Cardiac septum (tissue), 1 donor: ENCODE data around the gene TPO. TPM values are rescaled to one million over a fixed set of nuclear protein-coding genes. Genes with fewer than 3 reads are reported as not detected.
"Not testable (repeated sequence)": the region's sequence is repeated elsewhere in the genome, so short reads cannot be mapped to it uniquely, and the experiment has no call there.

Experiments used
- DNase-seq: peaks from one replicate; pipeline ENCODE4 v3.0.0-alpha.2; 2020; ENCODE audit warnings: low spot score
- intact Hi-C: fragments of 100-400 bp; cut with DNase I; formaldehyde crosslinking; loops from one replicate; pipeline ENCODE4 v1.14.0; 2022
- total RNA-seq: library from RNA; stranded (reverse); fragmentation: NEBNext Ultra II Directional; extraction: Animal tissue kit (Norgen Biotek cat#: 25700); gene quantifications from one replicate; pipeline ENCODE4 v1.2.1, GENCODE V29; 2021
- donor health status: DM: no; HTN: no; CAD: no.

TPO gene
- total RNA-seq, 1 donor from 2014 or later: 11.8 TPM

DNA sequence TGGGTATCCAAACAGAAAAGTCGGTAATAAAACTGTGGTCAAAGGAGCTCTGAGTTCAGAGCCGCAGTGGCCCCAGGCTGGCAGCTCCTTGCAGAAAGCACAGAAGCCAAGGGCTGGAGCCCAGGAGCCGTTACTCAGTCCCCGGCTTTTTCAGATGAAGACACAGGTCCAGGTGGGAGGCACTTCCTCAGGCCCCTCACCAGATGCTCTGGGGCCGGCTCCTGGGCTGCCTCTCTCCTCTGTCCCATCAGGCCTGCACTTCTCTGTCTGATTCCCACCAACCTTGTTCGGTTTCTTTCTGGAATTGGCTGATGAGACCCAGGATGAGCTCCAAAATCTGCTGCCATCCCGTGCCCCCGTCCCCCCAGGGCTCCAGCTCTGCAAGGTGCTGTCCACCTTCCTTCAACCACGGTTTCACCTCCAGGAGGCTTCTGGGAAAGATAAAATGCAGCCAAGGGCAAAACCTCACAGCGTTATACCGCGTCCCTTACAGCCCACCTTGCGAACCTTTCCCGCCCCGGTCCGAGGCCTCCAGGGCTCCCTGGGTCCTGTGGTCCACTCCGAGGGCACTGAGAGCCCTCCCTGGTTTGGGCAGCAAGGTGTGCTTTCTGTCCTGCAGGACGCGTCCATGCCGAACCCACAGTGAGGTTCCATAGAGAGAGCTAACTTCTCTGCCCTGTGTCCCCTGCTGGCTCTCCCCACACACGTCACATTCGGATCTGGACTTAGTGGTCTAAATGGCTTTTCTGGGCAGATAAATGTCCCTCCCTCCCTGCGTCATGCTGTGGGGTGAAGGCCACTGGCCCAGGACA lies 102.9 kb downstream of the TPO start:
- intact Hi-C loops: no loop called here
- DNase-seq: peak; percentile 65

DNA sequence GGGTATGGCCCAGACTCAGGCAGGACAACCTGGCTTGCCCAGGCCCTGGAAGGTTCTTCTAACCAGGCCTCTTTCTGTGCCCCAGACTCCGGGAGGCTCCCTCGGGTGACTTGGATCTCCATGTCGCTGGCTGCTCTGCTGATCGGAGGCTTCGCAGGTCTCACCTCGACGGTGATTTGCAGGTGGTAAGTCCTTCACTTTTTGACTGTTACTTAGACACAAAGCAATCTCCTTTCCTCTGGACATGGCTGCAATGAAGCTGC lies 103.5 kb downstream of the TPO start:
- DNase-seq: peak; percentile 75
- intact Hi-C loops: no loop called here

DNA sequence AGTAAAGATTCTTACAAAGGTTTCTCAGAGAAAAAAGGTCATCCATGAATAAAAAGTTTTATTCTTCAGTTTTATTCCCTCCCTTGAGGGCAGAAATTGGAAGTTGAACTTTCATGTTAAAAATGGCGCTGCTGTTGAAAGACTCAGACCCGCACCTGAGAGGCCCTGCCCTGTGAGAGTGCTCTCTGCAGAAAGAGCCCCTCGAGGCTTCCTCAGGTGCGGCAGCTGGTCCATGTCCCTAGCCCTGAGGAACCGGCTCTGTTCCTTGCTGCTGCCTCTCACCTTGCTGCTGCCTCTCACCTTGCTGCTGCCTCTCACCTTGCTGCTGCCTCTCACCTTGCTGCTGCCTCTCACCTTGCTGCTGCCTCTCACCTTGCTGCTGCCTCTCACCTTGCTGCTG lies 104.0 kb downstream of the TPO start:
- peak; percentile 60 for DNase-seq
- intact Hi-C loops: not testable (repeated sequence)

DNA sequence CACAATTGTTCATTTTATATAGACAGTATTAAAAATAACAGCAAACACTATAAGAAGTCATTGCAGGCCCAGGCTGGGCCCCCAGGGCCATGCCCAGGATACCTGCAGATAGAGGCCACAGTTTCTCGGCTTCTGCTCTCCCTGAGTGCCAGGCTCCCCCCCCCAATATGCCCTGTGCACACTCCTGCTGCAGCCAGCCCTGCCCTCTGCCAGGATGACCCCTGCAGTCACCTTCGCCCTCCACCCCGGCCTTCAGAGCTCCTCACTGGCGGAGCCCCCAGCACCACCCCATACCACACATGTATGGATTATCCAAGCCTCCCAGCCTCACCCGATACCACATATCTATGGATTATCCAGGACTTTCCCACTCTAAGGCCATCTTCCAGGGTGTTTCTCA lies 104.5 kb downstream of the TPO start:
- peak; percentile 63 for DNase-seq
- intact Hi-C loops: no loop called here

DNA sequence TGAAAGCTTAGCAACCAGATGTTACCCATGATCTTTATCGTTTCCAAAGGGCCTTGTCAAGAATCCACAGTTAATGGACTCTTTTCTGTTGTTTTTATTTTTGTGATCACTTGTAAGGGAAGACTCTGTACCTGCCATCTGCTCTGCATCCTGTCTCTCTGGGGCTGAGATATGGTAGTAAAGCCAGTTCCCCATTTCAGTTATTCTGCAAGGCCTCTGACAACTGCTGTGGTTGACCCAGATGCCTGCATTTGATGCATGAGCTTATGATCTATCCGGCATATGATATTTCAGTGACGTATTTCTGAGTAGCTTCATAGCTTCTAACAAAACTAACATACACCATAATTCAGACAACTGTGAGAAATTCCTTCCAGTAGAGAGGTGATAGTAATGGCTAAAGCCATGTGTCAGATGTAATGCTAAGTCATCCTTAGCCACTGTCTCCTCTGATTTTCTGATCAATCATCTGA lies 105.1 kb downstream of the TPO start:
- intact Hi-C loops: no loop called here
- DNase-seq: no peak

DNA sequence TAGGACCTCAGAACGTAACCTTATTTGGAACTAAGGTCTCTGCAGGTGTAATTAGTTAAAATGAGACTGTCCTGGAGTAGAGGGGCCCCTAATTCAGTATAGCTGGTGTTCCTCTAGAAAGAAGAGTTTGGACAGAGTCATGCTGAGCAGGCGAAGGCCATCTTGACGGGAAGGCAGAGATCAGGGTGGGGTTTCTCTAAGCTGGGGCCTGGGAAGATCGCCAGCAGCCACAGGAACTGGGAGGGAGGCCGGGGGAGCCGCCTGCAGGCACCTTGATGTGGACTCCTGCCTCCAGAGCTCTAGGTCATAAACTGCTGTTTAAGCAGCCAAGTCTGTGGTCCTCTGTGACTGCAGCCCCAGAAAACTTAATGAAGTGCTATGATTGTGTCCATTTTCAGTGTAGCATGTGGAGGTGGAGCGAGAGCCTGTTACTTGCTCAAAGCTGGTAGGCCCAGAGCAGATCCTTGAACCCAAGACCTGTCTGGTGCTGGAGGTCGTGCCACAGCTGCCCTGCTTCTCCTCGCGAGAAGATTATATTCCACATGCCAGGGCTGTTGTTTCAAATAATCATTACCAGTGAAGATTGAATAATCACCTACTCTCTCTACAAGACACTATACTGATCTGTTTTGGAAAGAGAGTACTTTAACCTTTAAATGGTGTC lies 105.7 kb downstream of the TPO start:
- intact Hi-C loops: no loop called here
- DNase-seq: peak; percentile 76

DNA sequence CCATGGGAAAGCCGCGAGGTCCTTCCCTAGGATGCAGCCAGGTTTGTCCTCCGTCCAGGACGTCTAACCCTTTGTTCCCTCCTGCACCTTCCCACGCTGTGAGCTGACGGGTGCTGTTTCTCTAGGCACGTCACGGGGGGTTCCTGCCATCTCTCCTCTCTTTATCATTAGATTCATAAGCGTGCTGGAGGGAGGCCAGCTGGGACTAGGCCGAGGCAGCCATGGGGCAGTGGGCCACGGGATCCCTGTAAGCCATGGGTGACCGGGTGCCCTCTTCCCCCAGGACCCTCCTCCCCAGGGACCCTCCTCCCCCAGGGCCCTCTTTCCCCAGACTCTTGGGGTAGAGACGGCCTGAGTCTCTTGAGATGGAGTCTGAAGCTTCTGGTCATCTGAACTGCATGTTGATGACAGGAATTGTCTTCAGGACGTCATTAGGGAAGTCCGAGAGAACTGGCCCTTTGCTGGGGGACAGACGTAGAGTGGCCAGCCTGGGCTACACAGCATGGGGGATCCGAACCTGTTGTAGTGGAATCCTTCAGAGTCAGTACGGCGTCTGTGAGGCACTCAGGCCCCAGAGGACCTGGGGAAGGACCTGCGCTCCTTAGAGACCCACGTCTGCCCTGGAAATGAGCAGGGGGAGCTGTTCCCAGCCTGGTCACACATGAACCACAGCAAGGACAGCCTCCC lies 108.1 kb downstream of the TPO start:
- peak; percentile 41 for DNase-seq
- intact Hi-C loops: no loop called here

DNA sequence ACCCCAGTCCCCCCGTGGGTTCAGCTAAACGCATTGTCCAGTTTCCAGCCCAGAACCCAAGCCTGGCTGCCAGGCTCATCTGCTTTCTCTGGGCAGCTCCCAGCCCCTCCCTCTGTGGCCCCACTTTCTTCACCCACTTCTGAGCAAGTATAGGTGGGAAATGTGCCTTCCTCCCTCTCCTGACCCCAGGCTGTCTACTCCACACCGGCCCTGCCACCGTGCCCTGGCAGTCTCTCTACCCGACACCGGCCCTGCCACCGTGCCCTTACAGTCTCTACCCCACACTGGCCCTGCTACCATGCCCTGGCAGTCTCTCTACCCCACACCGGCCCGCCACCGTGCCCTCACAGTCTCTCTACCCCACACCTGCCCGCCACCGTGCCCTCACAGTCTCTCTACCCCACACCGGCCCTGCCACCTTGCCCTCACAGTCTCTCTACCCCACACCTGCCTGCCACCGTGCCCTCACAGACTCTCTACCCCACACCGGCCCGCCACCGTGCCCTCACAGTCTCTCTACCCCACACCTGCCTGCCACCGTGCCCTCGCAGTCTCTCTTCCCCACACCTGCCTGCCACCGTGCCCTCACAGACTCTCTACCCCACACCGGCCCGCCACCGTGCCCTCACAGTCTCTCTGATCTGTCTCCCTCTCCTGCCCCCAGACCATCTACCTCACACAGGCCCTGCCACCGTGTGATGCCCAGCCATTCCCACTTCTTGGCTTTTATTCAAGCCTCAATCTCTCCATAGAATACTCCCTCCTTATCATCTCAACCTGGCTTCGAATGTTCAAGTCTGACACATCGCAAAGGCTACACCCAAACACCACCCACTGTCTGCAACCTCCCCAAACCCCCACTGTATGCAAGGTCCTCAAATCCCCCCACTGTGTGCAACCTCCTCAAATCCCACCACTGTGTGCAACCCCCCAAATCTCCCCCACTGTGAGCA lies 108.9 kb downstream of the TPO start:
- intact Hi-C loops: no loop called here
- peak; percentile 54 for DNase-seq

DNA sequence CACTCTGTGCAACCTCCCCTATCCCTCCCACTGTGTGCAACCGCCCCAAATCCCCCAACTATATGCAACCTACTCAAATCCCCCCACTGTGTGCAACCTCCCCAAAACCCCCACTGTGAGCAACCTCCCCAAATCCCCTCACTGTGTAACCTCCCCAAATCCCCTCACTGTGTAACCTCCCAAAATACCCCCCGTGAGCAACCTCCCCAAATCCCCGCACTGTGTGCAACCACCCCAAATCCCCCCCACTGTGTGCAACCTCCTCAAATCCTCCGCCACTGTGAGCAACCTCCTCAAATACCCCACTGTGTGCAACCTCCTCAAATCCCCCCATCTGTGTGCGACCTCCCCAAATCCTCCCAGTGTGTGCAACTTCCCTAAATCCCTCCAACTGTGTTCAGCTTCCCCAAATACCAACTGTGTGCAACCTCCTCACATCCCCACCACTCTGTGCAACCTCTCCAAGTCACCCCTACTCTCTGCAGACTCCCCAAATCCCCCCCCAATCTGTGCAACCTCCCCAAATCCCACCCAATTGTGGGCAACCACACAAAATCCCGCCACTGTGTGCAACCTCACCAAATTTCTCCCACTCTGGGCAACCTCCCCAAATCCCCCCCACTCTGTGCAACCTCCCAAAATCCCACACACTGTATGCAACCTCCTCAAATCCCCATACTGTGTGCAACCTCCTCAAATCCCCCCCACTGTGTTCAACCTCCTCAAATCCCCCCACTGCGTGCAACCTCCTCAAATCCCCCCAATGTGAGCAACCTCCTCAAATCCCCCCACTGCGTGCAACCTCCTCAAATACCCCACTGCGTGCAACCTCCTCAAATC lies 114.1 kb downstream of the TPO start:
- intact Hi-C loops: no loop called here
- DNase-seq: no peak

DNA sequence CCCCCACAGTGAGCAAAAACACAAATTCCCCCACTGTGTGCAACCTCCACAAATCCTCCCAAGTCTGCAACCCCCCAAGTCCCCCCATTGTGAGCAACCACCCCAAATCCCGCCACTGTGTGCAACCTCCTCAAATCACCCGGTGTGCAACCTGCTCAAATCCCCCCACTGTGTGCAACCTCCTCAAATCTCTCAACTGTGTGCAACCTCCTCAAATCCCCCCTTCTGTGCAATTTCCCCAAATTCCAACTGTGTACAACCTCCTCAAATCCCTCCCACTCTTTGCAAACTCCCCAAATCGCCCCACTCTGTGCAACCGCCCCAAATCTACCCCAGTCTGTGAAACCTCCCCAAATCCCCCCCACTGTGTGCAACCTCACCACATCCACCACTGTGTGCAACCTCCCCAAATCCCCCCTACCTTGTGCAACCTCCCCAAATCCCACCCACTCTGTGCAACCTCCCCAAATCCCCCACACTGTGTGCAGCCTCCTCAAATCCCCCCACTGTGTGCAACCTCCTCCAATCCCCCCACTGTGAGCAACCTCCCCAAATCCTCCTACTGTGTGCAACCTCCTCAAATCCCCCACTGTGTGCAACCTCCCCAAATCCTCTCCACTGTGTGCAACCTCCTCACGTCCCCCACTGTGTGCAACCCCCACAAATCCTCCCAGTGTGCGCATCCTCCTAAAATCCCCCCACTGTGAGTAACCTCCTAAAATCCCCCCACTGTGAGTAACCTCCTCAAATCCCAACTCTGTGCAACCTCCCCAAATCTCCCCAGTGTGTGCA lies 115.2 kb downstream of the TPO start:
- no peak for DNase-seq
- intact Hi-C loops: no loop called here

DNA sequence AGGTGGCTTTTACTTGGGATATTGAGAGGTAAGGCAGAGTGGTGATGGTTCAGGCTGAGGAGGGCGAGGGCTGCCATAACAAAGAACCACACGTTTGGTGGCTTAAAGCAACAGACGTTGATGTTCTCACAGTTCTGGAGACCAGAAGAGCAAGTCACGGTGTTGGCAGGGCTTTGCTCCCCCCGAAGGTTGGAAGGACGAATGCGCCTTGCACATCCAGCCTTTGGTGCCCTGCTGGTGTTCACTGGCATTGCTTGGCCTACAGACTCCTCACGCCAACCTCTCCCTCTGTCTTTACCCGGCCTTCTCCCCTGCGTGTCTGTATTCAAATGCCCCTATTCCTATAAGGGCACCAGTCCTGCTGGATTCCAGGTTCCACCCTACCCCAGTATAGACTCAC lies 125.4 kb downstream of the TPO start:
- intact Hi-C loops: no loop called here
- DNase-seq: peak; percentile 20

DNA sequence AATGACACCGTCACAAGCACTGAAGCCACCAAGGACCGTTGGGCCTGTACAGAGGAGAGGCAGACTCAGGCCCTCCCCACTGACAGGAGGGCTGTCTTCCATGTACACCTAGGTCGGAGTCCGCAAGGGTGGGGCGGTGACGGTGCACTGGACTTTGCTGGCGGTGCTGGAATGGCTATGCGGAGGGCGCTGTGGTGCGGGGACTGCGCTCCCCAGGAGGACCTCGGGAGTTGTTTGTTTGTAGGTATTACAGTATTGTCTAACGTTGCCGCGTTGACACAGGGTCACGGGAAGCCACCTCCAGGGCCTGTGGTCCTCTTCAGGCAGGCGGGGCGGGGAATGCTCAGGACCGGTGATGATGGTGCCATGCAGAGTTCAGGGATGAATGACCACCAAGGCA lies 126.2 kb downstream of the TPO start:
- intact Hi-C loops: no loop called here
- peak; percentile 67 for DNase-seq

DNA sequence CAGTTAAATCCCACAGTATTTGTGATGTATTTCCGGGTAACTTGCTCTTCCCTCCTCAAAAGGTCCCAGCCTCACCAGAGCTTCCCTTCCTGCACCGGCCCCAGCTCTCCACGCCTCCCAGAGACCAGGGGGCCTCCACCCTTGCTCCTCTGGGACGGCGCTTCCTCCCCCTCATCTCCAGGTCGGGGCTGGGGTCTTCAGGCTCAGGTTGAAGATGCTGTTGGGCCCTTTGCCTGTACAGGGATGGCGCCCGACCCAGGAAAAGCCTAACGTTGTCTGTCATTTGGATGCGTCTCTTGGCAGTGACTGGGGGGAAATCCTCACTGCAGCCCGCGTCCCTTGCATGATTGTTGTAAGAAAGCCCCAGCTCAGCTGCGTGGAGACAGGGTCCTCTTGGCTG lies 126.7 kb downstream of the TPO start:
- DNase-seq: peak; percentile 49
- intact Hi-C loops: no loop called here

DNA sequence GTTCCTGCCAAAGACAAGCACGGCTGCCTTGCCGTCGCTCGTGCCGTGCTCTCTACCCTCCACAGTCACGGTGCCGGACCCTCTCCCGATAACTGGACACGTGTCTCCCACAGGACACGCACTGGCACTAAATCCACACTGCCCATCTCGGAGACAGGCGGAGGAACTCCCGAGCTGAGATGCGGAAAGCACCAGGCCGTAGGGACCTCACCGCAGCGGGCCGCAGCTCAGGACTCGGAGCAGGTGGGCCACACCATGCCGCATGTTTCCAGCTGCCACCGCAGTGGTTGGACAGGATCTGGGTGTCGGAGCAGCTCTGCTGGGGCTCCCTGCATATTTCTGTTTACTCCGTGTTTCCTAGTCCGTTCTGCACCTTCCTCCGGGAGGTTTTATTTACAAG lies 127.2 kb downstream of the TPO start:
- peak; percentile 66 for DNase-seq
- intact Hi-C loops: no loop called here

DNA sequence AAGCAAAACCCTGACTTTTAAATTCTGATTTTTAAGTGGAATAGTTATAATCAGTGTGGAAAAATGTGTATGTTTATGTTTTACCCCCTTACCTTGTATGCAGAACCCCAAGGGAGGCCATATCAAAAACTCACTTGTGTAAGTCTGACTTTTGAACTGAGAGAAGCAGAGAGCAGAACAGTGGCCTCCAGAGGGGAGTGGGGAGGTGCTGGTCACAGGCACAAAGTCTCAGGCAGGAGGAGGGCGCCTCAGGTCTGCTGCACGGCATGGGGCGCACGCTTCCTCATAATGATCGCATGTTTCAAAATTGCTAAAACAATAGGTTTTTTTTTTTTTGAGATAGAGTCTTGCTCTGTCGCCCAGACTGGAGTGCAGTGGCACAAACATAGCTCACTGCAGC lies 127.8 kb downstream of the TPO start:
- intact Hi-C loops: no loop called here
- peak; percentile 27 for DNase-seq

DNA sequence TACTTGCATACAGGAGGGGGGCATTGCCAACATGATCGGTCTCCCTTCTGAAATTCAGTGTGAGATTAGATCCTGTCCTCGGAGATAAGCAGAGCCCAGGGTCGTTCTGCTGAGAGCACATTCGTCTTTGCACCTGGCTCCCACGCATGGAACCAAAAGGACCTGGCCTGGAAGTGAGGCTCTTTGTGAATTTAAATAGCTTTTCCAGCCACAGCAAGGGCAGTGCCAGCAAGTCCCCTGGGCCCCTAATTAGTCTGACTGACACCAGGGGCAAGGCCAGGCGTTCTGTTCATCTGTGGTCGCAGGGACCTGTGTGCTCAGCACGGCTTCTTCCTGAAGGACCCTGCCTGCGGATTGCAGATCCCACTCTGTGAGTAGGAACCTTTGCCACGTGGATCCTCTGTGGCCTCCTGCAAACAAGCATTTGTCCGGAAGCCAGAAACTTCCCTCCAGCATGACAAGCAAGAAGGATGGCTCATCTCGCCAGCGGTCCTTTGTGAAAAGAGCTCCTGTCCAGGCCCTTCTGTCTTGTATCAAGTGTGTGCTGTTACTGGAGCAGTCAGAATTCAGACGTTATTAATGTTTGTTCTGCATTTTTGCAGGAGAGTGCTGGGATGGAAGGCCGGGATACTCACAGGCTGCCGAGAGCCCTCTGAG lies 128.7 kb downstream of the TPO start:
- intact Hi-C loops: no loop called here
- no peak for DNase-seq

DNA sequence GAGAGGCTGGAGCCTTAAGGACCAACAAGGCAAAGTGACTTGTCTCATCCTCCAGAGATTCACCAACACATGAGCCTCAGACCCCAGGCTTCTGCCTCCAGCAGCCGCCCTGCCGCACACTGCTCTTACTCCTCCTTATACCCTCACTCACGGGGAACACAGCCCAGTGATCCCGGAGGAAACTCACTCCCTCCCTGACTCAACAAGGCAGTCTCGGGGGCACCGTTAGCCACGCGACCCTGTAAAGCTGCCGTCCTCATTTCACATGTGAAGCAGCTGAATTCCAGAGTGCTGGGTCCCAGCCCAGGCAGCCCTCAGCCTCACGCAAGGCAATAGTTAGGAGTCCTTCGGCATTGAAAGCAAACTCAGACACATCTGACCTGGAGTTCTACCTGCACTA lies 129.7 kb downstream of the TPO start:
- DNase-seq: no peak
- intact Hi-C loops: no loop called here
